HCT116 (cell line): ENCODE results near the gene ELF3.

Experiments
- EZH2phosphoT487 ChIP-seq: fragments of 200-600 bp; IDR thresholded peaks from 2 replicates; pipeline ENCODE4 v1.6.1; 2018; ENCODE audit warnings: antibody characterized with exemption, borderline replicate concordance
- FOSL1 ChIP-seq: IDR thresholded peaks from 2 replicates; pipeline ENCODE4 v1.6.1; 2012; ENCODE audit warnings: low read depth
- JUND ChIP-seq: IDR thresholded peaks from 2 replicates; pipeline ENCODE4 v1.6.1; 2012
- POLR2A ChIP-seq: IDR thresholded peaks from 2 replicates; pipeline ENCODE4 v1.7.0; 2011; ENCODE audit warnings: borderline replicate concordance; ENCODE audit not compliant: insufficient read depth, insufficient read length; ENCODE audit errors: extremely low read depth
- POLR2AphosphoS5 ChIP-seq: IDR thresholded peaks from 2 replicates; pipeline ENCODE4 v1.6.1; 2011; ENCODE audit warnings: mild to moderate bottlenecking, low read depth, low read length, moderate library complexity
- SP1 ChIP-seq: IDR thresholded peaks from 2 replicates; pipeline ENCODE4 v1.6.1; 2012; ENCODE audit warnings: low read depth
- TF ChIP-seq, protein P1 (sequence below), 3 experiments: fragments of 200-600 bp in 1 of 3; sonication (generic) in 1 of 3; IDR thresholded peaks in 2 of 3; conservative IDR thresholded peaks in 1 of 3; 2 replicates each; pipeline ENCODE4 v1.5.1; 2012 to 2017; ENCODE audit warnings: low read depth in 2 of 3, low read length in 2 of 3, antibody characterized with exemption in 1 of 3, borderline replicate concordance in 1 of 3, control low read depth in 1 of 3, mild to moderate bottlenecking in 1 of 3, mixed read lengths in 1 of 3, mixed run types in 1 of 3, moderate library complexity in 1 of 3; ENCODE audit not compliant: insufficient read depth in 1 of 3

DNA sequence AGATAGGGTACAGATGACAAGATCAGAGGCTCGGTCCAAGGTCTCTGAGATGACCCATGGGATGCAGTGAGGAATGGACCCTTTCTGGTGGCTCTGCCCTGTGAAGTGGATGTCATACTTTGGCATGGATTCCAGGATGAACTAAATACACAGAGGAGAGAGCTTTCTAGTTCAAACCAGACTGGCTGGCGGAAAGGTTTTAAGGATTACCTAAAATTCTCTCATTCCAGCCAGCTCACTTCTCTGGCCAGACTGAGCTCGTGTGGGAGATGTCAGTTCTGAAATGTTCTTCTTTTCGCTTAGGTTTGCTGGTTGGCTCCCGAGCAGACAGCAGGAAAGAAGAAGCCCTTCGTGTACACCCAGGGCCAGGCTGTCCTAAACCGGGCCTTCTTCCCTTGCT lies 21.8 kb upstream of the ELF3 start:
- no peak for TF ChIP-seq EZH2phosphoT487
- no peak for TF ChIP-seq JUND
- TF ChIP-seq, protein P1, sequence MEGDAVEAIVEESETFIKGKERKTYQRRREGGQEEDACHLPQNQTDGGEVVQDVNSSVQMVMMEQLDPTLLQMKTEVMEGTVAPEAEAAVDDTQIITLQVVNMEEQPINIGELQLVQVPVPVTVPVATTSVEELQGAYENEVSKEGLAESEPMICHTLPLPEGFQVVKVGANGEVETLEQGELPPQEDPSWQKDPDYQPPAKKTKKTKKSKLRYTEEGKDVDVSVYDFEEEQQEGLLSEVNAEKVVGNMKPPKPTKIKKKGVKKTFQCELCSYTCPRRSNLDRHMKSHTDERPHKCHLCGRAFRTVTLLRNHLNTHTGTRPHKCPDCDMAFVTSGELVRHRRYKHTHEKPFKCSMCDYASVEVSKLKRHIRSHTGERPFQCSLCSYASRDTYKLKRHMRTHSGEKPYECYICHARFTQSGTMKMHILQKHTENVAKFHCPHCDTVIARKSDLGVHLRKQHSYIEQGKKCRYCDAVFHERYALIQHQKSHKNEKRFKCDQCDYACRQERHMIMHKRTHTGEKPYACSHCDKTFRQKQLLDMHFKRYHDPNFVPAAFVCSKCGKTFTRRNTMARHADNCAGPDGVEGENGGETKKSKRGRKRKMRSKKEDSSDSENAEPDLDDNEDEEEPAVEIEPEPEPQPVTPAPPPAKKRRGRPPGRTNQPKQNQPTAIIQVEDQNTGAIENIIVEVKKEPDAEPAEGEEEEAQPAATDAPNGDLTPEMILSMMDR (IDR thresholded peaks at IDR 0.05 in 2 of 3, conservative IDR thresholded peaks at IDR 0.05 in 1 of 3; ENCODE audit: borderline replicate concordance in 1 of 3, insufficient read depth in 1 of 3, low read depth in 2 of 3, low read length in 2 of 3): no peak
- TF ChIP-seq POLR2A: no peak
- no peak for TF ChIP-seq POLR2AphosphoS5
- TF ChIP-seq SP1: no peak
- TF ChIP-seq FOSL1: no peak
